GM18870 (cell line): ENCODE data around the gene INS.

Experiments used
- ATAC-seq: cut with Tn5 transposase; IDR thresholded peaks from one replicate; pipeline ENCODE4 v1.9.1; 2021; ENCODE audit warnings: moderate library complexity; ENCODE audit not compliant: unreplicated experiment

The INS gene

GRCh38 chr11:2160736-2161259 is at the start of gene INS:
Gene INS, minus strand, starts transcription at chr11:2161209. Its CDS starts 238 bp downstream, at chr11:2160971.
- ATAC-seq, result no peak

- ATAC-seq, result no peak
These were observed 49.5 kb upstream of the INS start for GRCh38 chr11:2210366-2211112.

- no peak for ATAC-seq
These were observed 48.9 kb upstream of the INS start for GRCh38 chr11:2209900-2210321.

GRCh38 chr11:2209370-2209801 is 48.4 kb upstream of the INS start:
- no peak for ATAC-seq

GRCh38 chr11:2208691-2209369 is 47.8 kb upstream of the INS start:
- ATAC-seq, result no peak

GRCh38 chr11:2207773-2208621 is 47.0 kb upstream of the INS start:
- no peak for ATAC-seq

GRCh38 chr11:2207212-2207611 is 46.2 kb upstream of the INS start:
- no peak for ATAC-seq

GRCh38 chr11:2205981-2206690 is 45.1 kb upstream of the INS start:
- ATAC-seq, result no peak

- ATAC-seq, result no peak
These were observed 44.3 kb upstream of the INS start for GRCh38 chr11:2205214-2205720.

- no peak for ATAC-seq
These were observed 43.6 kb upstream of the INS start for GRCh38 chr11:2204361-2205213.

- no peak for ATAC-seq
These were observed 42.6 kb upstream of the INS start for GRCh38 chr11:2203440-2204259.

GRCh38 chr11:2202900-2203439 is 42.0 kb upstream of the INS start:
- ATAC-seq, result no peak

GRCh38 chr11:2202071-2202899 is 41.3 kb upstream of the INS start:
- ATAC-seq, result no peak

GRCh38 chr11:2201542-2201941 is 40.5 kb upstream of the INS start:
- ATAC-seq, result no peak

- ATAC-seq, result no peak
These were observed 40.0 kb upstream of the INS start for GRCh38 chr11:2200957-2201519.

- no peak for ATAC-seq
These were observed 39.5 kb upstream of the INS start for GRCh38 chr11:2200536-2200935.
